Stimulated activated CD4-positive, alpha-beta T cell treated with anti-CD3 and anti-CD28 coated beads, Interleukin-15, amount 100 ng/mL, for 1 hour (primary cell): Measurements from ENCODE around the gene URM1.
A peak's percentile ranks its signal among the peaks of the same experiment; 100 is the strongest.
"Not testable (repeated sequence)": the region's sequence is repeated elsewhere in the genome, so short reads cannot be mapped to it uniquely, and the experiment has no call there.

Experiments
- DNase-seq, 2 donors: peaks; one replicate each; pipeline ENCODE4 v3.0.0-alpha.2; 2020; ENCODE audit warnings: low read depth in 1 of 2, low spot score in 1 of 2

Gene URM1

DNA sequence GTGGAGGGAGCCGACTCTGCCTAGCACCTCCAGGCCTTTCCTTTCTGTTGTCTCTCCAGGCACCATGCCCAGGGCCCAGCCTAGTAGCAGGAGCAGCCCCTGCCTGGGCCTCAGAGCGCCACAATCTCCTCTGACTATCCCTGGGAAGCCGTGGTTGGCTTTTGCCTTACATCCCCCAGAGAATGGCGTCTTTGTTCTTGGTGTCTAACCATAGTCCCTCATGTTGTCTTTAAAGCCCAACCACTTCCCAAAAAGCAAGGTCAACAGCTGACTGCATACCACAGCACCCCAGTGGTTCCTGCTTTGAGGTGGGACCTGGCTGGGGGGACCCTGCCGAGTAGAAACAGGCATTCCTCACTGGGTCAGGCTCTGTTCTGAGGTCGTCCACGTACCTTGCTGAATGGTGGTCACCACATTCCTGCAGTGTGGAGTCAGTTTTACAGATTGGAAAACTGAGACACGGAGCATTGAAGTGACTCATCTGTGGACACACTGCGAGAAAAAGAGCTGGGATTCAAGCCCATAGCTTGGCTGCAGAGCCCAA is 35.7 kb downstream of the URM1 start:
- no peak for DNase-seq

DNA sequence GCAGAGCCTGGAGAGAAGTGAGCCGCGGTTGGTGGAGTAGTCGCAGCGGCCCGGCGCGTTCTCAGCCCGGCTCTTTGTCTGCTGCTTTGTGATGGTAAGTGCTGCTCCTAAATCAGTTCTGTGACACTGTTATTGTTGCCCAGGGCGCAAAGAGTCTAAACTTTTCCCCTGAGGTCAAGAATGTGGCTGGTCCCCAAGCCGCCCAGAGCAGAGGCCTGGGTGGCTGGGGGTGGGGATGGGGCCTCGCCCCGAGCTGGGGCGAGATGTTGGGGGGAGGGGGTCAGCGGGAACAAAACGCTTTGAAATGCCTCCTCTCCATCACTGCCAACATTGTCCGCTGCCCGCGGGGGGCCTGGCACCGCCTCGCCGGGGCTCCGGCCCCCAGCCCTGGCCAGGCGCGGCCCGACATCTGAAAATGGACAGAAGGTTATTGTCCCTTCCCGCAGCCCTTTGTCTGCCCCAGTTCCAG is 37.8 kb downstream of the URM1 start:
- no peak for DNase-seq

DNA sequence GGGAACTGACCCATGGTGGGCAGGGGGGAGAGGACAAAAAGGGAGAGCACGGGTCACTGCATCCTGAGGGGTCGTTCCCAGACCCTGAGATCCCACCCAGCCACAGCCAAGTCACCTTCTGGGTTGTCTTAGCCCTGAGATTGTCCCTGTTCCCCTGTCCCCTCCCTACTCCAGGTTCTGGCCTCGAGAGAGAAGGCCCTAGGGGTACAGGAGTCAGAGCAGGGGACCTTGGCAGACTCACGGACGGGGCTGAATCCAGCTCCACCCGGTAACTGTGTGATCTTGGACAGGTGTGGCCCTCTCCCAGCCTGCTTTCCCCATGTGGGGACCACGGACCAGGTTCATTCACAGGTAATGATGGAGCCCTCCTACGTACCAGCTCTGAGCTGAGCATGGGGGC is 38.3 kb downstream of the URM1 start:
- DNase-seq, result no peak

DNA sequence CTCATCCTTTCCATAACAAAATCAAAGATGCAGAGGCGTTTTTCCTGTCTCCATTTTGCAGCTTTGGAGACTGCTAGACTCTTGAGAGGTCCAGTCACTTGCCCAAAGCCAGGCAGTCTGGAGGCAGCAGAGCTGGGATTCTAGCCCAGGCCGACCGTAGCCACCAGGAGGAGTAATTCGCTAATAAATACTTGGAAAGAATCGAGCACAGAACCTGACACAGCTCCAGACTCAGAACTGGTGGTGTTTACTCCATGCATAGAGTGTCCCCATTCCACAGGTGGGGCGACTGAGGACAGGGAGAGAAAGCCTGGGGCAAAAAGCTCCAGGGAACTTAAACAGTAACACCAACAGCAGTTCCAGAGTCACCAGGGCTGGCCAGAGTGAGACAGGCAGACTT is 38.8 kb downstream of the URM1 start:
- no peak for DNase-seq

DNA sequence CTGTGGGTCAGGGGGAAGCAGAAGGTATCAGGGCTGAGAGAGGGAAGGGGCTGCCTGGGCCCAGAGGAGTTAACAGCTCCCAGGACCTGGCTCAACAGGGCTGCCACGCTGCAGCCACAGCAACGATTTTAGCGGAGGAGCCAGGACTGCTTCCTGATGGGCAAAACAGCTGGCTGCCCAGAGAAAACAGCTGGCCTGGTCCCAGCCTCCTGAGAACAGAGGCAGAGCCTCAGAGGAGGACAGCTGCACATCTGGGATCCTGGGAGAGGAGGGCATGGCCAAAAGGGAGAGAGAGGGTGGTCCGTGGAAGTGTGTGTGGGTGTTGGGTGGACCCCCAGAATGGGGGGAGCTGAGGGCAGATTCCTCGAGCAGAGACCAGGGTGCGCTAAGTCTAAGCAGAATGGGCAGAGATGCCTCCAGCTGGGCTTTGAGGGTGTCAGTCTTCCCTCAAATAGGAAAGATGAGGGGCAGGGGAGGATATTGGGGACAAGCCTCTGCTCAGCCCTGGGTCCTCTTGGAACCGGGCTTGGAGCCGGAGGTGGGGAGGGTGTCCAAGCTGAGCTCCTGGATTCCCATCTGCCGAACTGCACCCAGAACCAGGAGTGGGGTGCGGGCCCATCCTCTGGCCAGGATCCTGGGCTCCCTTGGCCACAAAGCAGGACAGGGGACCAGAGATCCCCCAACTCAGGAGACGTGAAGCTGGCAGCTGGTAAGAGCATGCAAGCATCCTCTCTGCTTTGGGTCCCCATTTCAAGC is 40.4 kb downstream of the URM1 start:
- no peak for DNase-seq

DNA sequence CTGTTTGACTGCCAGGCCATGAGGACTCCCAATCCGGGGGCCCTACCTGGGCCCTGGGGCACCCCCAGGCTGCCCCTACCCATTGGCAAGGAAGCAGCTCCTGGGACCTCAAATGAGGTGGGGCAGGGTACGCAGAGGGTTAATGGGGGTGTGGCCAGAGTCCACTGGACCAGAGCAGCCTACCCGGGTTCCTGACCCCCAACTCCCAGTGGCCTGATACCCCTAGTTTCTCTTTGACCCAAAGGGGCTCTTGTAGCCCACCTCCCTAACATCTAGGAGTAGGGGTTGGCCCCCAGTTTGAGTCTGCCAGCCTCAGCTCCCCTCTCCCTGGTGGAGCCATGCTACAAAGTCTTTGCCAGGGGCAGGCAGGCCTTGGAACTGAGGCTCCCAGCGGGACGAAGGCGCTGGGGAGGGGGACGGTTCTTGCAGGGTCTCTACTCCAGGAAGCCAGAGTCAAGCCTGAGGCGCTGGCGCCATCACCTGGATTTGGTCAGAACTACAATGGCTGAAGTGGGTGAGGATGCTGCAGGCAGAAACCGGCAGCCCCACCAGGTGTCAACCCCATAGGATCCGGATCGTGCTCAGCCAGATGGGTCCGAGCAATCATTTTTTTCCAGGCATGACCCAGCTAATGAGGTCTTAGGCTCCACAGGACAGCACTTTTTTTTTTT is 41.1 kb downstream of the URM1 start:
- DNase-seq, result peak in 1 of 2 donors; percentile 27

DNA sequence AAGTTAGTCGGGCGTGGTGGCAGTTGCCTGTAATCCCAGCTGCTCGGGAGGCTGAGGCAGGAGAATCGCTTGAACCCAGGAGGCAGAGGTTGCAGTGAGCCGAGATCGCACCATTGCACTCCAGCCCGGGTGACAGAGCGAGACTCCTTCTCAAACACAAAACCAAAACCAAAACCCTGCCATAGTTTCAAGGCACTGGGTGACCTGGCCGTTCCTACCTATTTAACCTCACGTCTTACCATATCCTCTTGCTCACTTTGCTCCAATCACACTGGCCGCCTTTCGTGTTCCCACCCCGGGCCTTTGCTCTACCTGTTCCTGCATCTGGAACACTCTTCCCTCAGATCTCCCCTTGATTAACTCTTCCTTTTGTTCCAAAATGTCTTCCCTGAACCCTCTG is 42.6 kb downstream of the URM1 start:
- DNase-seq, result not testable (repeated sequence)

DNA sequence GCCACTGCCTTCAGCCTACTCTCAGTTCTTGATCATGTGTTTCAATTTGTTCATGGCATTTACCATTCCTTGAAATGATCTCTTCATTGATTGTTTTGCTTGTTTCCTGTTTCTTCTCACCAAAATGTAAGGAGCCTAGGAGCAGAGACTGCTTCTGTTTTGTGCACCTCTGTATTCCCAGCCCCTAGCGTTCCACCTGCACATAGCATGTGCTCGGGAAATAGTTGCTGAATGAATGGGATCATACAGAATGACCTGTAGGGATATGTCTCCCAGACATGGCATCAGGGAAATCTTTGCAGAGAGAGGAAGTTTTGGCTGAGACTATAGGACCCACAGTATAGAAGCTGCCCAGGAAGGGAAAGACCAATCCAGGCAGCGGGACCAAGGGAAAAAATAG is 43.3 kb downstream of the URM1 start:
- DNase-seq, result no peak

DNA sequence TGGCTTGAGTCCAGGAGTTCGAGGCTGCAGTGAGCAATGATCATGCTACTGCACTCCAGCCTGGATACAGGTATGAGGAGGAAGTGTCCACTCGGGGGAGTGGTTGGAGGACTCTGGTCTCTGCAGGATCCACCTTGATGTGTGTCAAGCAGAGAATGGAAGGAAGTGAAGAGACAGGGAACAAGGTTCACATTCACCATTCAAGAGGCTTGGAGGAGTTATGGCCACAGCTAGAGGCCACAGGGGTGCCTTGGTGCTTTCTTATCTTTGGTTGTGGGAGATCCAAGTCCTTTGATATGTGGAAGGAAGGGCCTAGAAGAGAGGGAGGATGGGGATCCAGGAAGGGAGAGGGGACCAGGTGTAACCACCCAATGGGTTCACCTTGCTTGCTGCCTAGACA is 44.1 kb downstream of the URM1 start:
- DNase-seq, result no peak

DNA sequence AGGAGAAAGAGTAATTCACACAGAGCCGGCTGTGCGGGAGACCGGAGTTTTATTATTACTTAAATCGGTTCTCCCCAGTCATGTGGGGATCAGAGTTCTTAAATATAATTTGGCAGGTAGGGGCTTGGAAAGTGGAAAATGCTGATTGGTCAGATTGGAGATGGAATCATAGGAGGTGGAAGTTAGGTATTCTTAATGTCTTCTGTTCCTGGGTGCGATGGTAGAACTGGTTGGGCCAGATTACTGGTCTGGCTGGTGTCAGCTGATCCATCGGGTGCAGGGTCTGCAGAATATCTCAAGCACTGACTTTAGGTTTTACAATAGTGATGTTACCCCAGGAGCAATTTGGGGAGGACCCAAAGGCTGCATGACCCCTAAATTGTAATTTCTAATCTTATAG is 44.8 kb downstream of the URM1 start:
- no peak for DNase-seq

DNA sequence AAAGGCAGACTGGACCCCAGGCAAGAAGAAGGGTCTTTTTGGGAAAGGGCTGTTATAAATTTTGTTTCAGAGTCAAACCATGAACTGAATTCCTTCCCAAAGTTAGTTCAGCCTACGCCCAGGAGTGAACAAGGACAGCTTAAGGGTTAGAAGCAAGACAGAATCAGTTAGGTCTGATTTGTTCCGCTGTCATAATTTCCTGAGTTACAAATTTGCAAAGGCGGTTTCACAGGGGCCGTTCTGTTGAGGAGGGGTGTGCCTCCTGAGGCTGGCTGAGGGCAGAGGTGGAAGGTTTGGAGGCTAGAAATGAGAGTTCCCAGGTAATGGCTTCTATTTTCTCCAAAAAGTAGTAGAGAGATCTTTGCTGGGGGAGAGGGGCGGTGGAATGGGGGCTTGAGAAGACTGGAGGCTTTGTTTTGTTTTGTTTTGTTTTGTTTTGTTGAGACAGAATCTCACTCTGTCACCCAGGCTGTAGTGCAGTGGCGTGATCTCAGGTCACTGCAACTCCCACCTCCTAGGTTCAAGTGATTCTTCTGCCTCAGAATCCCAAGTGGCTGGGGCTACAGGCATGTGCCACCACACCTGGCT is 45.4 kb downstream of the URM1 start:
- no peak for DNase-seq

DNA sequence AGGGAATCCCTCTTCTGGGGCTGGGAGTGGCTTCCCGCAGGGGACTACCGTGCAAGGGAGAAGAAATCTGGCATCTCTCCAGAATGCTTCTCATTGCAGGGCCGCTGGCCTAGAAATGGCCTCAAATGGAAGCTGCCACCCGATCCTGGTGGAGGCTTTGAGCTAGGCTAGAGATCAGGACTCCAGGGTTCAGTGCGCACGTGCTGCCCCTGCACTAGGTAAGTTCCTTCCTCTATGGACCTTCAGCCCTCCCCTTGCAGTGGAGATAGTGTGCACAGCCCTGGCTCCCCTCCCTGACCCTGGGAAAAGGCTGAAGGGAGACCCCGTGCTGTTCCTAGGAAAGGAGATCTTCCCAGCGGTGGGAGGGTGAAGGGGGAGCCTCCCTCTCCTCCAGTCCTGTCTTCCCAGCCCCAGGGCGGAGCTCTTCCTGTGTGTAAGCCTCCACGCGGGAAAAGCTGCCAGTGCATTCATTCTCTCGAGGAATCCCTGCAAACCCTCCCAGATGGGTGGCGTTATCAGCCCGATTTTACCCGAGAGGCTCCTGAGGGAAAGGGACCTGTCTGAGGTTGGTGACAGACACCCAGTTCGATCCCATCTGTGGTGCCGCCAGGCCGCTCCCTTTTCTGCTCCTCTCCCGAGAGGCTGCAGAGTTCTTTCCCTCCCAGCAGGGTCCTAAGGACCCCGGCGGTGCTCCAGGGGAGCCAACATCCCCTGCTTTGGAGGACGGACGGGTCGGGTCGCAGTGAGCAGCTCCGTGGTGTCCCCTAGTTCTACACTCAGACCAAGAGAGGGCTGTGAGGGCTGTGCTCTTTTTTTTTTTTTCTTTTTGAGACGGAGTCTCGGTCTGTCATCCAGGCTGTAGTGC is 48.1 kb downstream of the URM1 start:
- no peak for DNase-seq

DNA sequence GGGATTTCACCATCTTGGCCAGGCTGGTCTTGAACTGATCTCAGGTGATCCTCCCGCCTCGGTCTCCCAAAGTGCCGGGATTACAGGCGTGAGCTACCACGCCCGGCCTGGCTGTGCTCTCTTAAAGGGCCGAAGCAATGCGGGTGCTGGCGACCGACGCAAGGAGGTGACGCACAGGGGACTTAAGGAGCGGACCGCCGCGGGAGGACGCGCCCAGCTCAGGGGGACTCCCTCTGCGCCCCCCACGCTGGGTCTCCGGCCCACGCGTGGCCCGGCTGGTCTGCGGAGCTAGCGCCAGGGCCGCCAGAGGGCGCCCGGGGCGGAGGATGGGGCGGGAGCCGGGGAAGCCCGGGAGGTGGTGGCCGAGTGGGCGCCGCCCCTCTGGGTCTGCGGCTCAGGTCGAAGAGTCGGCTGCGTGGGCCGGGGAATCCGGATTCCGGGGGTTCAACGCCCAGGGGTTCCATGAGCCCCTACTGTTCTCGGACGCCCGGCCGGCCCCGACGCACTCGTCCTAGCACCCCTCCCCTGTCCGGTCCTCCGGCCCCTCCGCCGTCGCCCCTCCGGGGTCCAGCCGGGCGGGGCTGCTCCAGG is 49.0 kb downstream of the URM1 start:
- peak; percentile 28 to 50 for DNase-seq

DNA sequence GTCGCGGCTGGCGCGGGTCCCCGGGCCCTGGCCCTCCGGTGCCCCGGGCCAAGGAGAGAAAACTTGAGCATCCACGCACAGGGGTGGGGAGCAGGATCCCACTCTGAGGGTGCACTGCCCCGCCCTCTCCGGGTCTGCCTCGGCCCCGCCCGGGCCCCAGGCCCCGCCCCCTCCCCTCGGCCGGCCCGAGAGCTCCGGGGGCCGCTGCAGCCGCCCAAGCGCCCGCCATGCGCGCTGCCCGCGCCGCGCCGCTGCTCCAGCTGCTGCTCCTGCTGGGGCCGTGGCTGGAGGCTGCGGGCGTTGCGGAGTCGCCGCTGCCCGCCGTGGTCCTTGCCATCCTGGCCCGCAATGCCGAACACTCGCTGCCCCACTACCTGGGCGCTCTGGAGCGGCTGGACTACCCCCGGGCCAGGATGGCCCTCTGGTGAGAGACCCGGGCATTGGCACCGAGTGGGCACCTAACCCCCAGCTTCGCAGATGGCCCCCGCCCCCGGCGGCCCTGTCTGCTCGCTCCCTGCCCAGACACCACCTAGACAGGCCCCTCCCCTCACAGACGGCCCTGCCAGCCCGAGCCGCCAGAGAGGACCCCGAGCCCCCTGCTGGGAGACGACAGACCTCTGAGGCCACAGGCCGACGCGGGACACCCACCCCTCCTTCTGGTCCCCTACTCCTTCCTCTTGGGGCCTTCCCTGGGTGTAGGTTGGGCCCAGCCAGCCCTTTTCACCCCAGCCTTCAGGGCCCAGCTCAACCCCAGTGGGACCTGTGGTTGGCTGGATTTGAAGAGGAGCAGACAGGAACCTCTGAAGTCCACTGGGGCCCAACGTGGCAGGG is 49.7 kb downstream of the URM1 start, which contains the start of gene CERCAM:
Gene CERCAM, plus strand, starts transcription at position 207 of the 831 bp plus-strand sequence. Its CDS starts 21 bp downstream, at position 228.
- peak; percentile 13 to 24 for DNase-seq

DNA sequence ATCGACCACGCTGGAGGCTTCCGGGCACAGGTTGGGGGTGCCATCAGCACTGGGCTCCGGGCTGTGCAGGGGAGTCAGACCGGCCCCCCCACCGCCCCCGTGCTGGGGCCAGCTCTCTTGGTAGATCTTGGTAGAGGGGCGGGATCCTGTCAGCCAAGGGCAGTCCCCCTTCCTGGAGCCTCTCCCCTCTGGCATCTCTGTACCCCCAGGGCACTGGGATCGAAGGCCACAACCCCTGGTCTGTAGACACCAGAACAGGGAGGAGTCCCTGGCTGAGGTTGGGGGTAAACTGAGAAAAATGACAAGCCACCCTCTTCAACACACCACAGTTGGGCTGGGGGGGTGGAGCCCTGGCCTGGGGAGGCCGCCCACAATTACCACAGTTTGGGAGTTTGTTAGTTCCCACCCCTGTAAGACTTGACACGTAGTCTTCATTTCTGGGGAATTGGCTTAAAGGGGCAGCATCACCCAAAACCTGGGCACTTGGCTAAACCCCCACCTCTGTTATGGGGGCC is 50.4 kb downstream of the URM1 start:
- DNase-seq, result no peak

DNA sequence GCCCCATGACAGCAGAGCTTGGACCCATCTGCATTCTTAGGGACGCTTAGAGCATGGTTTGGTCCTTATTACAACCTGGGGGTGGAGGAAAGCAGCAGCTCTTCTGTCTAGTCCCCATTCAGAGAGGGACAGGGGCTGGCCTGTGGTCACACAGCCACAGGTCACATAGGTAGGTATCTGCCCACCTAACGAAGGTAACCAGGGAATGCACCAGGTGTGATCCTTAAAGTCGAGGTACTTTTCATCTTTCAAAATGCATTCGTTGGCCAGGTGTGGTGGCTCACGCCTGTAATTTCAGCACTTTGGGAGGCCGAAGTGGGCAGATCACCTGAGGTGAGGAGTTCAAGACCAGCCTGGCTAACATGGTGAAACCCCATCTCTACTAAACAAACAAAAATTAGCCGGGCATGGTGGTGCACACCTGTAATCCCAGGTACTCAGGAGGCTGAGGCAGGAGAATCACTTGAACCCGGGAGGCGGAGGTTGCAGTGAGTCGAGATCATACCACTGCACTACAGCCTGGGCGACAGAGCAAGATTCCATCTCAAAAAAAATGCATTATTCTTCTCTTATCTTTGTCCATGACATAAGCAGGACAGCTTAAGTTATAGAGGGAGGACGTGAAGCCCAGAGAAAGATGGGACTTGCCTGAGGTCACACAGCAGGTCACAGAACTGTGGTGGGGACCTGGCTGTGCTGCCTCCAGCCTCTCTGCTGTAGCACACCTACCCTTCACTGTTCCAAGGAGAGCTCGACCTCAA is 51.0 kb downstream of the URM1 start:
- not testable (repeated sequence) for DNase-seq

DNA sequence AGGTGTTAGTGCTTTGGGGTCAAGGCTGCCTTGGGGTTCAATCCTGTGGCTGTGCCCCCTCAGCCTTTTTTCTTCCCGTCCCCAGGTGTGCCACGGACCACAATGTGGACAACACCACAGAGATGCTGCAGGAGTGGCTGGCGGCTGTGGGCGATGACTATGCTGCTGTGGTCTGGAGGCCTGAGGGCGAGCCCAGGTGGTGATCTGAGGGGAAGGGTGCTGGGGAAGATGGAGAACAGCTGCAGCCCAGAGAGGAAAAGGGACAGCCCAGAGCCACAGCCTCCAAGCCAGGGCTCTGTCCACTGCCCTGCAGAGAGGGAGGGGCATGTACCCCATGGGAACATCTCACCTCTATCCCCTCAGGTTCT is 51.6 kb downstream of the URM1 start:
- DNase-seq, result no peak

DNA sequence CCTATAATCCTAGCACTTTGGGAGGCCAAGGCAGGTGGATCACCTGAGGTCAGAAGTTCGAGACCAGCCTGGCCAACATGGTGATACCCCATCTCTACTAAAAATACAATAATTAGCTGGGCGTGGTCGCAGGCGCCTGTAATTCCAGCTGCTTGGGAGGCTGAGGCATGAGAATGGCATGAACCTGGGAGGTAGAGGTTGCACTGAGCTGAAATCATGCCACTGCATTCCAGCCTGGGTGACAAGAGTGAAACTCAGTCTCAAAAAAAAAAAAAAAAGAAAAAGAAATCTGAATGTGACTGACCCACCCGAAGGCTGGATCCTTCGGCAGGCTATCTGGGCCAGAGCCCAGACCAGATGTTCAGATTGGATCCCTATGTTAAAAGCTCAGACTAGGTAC is 52.2 kb downstream of the URM1 start:
- DNase-seq, result not testable (repeated sequence)

DNA sequence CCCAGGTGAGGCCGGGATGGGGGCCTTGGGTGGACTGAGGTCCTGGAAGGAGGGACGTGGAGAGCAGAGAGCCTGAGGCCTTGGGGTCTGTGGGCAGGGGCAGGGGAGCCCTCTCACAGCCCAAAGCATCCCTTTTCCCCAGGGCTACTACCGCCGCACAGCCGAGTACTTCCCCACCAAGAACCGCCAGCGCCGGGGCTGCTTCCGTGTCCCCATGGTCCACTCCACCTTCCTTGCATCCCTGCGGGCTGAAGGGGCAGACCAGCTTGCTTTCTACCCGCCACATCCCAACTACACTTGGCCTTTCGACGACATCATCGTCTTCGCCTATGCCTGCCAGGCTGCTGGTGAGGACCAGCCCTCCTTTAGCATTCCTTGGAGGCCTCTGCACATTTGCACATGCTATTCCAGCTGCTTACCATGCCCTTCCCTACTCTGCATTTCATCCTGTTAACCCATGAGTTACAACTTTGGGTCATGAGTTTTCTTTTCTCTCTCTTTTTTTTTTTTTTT is 53.1 kb downstream of the URM1 start:
- DNase-seq, result no peak
